ENCODE measurements around the gene NGEF.
"Not testable (repeated sequence)": the region's sequence is repeated elsewhere in the genome, so short reads cannot be mapped to it uniquely, and the experiment has no call there.

Gene NGEF

GRCh38 chr2:232924433-232924832 lies 88.6 kb downstream of the NGEF start:
- DNase-seq: no peak

GRCh38 chr2:232920760-232921159 lies 92.3 kb downstream of the NGEF start:
- DNase-seq: no peak

- no peak for DNase-seq
Observed at GRCh38 chr2:232920055-232920454, 93.0 kb downstream of the NGEF start.

GRCh38 chr2:232919141-232919540 lies 93.9 kb downstream of the NGEF start:
- DNase-seq: no peak

GRCh38 chr2:232913903-232914302 lies 99.2 kb downstream of the NGEF start:
- no peak for DNase-seq

- DNase-seq: no peak
Observed at GRCh38 chr2:232911712-232912277, 101.3 kb downstream of the NGEF start.

GRCh38 chr2:232910376-232910775 lies 102.7 kb downstream of the NGEF start:
- no peak for DNase-seq

GRCh38 chr2:232908695-232909094 lies 104.4 kb downstream of the NGEF start:
- no peak for DNase-seq

GRCh38 chr2:232907718-232908085 lies 105.4 kb downstream of the NGEF start:
- DNase-seq: not testable (repeated sequence)

GRCh38 chr2:232906867-232907717 lies 106.0 kb downstream of the NGEF start:
- not testable (repeated sequence) for DNase-seq

GRCh38 chr2:232903989-232904388 lies 109.1 kb downstream of the NGEF start:
- no peak for DNase-seq

- DNase-seq: no peak
Observed at GRCh38 chr2:232901736-232902578, 111.1 kb downstream of the NGEF start.

- DNase-seq: no peak
Observed at GRCh38 chr2:232900811-232901735, 112.0 kb downstream of the NGEF start.

GRCh38 chr2:232898592-232899543 lies 114.2 kb downstream of the NGEF start:
- no peak for DNase-seq

- no peak for DNase-seq
Observed at GRCh38 chr2:232897598-232898408, 115.3 kb downstream of the NGEF start.

GRCh38 chr2:232896720-232897597 lies 116.1 kb downstream of the NGEF start:
- no peak for DNase-seq

- no peak for DNase-seq
Observed at GRCh38 chr2:232896111-232896510, 116.9 kb downstream of the NGEF start.

GRCh38 chr2:232894746-232895145 lies 118.3 kb downstream of the NGEF start:
- DNase-seq: no peak

GRCh38 chr2:232894251-232894650 lies 118.8 kb downstream of the NGEF start:
- no peak for DNase-seq
